ENCODE results near the gene HSD3B1.

DNA sequence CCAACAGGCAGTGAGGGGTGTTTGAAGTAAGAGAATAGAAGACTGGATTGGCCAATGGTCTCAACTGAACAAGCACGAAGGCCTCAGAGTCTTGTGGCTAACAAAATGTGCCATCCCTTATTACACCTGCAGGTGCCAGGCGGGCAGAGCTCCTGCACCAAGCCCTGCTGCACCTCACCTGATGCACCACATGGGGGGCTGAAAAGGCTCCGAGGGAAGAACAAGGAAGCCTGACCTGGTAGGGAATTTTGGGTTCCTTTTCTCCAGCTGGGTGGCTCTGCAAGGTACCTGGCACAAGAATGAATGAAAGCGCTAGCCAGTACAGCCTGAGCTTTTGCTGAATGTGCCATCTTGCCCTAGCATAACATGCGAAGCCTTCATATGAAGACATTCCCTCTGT, 9.7 kb downstream of the HSD3B1 start:
- TF ChIP-seq, protein P1, sequence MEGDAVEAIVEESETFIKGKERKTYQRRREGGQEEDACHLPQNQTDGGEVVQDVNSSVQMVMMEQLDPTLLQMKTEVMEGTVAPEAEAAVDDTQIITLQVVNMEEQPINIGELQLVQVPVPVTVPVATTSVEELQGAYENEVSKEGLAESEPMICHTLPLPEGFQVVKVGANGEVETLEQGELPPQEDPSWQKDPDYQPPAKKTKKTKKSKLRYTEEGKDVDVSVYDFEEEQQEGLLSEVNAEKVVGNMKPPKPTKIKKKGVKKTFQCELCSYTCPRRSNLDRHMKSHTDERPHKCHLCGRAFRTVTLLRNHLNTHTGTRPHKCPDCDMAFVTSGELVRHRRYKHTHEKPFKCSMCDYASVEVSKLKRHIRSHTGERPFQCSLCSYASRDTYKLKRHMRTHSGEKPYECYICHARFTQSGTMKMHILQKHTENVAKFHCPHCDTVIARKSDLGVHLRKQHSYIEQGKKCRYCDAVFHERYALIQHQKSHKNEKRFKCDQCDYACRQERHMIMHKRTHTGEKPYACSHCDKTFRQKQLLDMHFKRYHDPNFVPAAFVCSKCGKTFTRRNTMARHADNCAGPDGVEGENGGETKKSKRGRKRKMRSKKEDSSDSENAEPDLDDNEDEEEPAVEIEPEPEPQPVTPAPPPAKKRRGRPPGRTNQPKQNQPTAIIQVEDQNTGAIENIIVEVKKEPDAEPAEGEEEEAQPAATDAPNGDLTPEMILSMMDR (IDR thresholded peaks at IDR 0.05; ENCODE audit: low read depth, low read length), result no peak
- no peak for TF ChIP-seq POLR2A (IDR thresholded peaks at IDR 0.05; ENCODE audit: extremely low read depth, insufficient read length)
